GM20000 (cell line): ENCODE measurements around the gene C3orf20.

Experiments
- DNase-seq: peaks from one replicate; pipeline ENCODE4 v3.0.0; 2012; ENCODE audit warnings: low spot score
- TF ChIP-seq, protein P1 (sequence below): IDR thresholded peaks from 2 replicates; pipeline ENCODE4 v1.5.1; 2012; ENCODE audit warnings: mild to moderate bottlenecking, control low read depth; ENCODE audit errors: extremely low read depth, missing control alignments

Gene C3orf20

DNA sequence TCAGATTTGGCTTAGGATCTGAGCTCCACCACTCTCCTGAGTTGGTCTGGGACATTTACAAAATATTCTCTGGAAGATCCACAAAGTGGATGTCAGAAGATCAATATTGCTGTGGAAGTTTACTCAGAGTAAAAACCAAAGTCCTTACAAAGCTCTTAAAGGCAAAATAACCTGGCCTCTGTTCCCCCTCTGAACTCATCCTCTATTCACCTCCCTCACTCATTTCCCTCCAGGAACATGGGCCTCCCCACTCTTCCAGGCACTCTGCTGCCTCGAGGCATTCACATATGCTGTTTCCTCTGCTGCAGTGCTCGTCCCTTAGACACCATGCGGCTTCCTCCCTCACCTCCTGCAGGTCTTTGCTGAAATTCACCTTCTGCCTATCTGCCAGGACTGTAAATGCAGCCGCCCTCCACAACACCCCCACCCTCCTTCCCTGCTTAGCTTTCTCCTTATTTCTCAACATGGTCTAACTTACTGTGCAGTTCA, 42.5 kb upstream of the C3orf20 start:
- TF ChIP-seq, protein P1, sequence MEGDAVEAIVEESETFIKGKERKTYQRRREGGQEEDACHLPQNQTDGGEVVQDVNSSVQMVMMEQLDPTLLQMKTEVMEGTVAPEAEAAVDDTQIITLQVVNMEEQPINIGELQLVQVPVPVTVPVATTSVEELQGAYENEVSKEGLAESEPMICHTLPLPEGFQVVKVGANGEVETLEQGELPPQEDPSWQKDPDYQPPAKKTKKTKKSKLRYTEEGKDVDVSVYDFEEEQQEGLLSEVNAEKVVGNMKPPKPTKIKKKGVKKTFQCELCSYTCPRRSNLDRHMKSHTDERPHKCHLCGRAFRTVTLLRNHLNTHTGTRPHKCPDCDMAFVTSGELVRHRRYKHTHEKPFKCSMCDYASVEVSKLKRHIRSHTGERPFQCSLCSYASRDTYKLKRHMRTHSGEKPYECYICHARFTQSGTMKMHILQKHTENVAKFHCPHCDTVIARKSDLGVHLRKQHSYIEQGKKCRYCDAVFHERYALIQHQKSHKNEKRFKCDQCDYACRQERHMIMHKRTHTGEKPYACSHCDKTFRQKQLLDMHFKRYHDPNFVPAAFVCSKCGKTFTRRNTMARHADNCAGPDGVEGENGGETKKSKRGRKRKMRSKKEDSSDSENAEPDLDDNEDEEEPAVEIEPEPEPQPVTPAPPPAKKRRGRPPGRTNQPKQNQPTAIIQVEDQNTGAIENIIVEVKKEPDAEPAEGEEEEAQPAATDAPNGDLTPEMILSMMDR, result no peak
- DNase-seq, result no peak

DNA sequence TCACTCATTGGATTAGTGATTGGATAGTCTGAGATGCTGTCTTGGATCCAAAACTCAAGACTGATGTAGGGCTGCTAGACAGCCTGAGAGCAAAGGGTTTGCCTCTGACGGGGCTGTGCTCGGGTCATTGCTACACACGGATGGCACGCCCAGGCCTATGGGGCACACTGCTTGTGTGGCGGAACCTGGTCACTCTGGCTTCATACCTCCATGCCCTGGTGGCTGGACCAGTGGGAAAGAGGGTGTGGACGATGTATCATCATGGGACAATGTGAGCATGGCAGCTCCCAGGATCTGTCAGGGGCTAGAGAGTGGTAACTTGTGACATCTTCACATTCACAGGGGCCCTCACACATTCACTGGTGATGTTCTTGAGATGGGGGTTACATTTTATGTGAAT, 41.5 kb upstream of the C3orf20 start:
- TF ChIP-seq, protein P1, result no peak
- no peak for DNase-seq

DNA sequence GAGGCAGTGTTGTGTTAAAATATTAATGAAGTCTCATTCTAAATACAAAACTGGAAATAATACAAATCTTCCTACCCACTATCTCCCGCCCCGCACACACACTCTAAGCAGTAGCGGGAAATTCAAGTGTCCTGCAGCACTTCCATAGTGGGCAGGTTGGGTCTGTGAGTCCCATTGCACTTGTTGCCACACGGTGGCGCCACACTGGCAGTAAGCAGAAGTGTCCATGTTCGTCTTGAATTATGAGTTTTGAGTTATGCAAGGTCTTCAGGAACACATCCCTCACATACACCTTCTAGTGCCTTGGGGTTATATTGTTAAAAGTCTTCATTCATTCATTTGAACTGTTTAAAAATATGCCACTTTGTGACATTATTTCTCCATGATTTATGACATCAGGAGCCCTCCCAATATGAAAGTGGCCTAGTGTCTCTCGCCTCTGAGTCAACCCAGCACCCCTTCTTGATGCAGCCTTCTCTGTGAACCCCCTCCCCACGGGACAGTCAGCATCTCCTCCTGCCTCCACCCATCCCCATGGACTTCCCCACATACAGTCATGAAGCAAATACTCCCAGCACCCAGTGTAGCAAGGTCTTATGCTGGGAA, 41.0 kb upstream of the C3orf20 start:
- peak; percentile 66 for DNase-seq
- TF ChIP-seq, protein P1, result peak; percentile 86

DNA sequence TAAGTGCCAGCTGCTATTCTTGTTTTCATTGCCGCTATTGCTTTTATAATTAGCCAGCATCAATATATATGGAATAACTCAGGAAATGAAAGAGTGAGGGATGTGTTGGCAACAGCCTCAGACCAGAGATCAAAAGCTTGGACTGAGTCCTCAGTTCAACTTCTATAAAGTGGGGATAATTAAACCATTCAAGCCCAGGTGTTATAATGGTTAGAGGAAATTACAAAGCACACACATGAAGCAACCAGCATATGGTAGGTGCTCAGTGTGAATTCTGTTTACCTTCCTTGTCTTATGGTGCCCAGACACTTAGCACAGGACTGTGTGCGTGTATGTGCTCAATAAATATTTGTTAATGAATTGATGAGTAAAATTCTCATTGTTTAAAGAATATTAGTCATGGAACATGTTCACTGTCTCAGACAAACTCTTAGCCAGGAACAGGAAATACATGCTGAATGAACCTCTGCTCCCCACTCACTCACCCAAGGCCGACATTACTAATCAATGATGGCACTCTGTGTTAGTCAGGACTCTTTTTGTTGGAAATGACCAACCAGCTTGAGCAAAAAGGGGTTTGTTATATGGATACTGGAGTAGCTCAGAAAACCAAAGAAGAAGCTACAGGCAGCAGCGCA, 40.1 kb upstream of the C3orf20 start:
- TF ChIP-seq, protein P1, result no peak
- DNase-seq, result no peak

DNA sequence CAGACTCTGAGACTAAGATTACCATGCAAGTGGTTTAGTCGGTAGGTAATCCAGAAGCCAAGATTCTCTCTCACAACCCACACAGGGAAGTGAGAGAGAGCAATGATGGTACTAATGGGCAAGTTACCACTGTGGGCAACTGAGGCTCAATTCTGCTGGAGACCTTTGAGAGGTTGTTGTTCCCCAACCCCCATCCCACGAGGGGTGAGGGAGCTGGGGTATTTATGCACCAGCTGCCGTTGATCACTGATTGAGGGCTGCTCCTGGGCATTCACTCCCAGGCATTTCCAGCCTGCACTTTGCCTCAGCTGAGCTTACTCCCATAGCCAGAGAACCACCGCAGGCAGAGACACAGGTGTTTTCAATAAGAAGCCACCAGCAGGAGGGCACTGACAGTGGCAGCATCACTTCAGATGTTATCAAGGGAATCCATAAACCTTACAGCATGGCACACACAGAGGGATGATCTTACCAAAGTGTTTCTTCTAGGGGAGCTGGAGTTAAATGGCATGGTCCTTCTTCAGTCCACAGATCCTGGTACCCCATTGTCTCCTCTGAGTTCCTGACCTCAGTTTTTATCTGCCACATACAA, 38.3 kb upstream of the C3orf20 start:
- no peak for DNase-seq
- TF ChIP-seq, protein P1, result no peak

DNA sequence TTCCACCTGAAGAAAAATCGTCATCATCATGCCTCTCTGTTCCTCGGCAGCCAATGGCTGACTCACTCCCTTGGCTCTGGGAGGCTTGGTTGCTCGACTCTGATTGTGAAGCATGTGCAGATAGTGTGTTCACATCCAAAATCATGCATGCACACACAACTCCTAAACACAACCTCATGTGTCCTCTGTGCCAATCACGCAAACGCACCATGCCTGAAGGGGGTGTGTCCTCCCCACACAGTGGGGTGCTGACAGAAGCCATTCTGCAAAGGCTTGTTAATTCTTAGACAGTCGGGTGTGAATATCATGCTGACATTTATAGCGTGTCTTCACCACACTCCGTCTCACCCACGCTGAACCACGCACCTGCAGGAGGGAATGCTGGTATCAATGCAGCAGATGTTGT, 34.8 kb upstream of the C3orf20 start:
- DNase-seq, result no peak
- TF ChIP-seq, protein P1, result no peak

DNA sequence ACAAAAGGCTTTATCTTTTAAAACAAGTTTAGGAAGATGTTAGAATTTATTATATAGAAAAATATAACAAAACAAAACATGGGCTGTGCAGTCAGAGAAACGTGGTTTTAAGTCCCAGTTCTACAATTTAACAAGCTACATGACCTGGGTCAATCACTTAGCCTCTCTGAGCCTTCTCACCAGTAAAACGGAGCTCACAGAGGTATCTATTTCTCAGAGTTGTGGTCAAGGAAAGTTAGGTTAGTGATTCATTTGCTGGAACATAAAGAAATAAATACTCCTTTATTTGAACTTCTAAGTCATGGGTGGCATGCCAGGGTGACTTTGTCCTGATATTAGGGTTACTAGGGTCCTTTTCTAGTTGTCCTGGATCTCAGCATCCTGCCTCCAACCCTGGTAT, 34.2 kb upstream of the C3orf20 start:
- TF ChIP-seq, protein P1, result no peak
- no peak for DNase-seq
